ENCODE data around the gene TMEM119.
A peak's percentile ranks its signal among the peaks of the same experiment; 100 is the strongest.
"Not testable (repeated sequence)": the region's sequence is repeated elsewhere in the genome, so short reads cannot be mapped to it uniquely, and the experiment has no call there.

TMEM119 gene

DNA sequence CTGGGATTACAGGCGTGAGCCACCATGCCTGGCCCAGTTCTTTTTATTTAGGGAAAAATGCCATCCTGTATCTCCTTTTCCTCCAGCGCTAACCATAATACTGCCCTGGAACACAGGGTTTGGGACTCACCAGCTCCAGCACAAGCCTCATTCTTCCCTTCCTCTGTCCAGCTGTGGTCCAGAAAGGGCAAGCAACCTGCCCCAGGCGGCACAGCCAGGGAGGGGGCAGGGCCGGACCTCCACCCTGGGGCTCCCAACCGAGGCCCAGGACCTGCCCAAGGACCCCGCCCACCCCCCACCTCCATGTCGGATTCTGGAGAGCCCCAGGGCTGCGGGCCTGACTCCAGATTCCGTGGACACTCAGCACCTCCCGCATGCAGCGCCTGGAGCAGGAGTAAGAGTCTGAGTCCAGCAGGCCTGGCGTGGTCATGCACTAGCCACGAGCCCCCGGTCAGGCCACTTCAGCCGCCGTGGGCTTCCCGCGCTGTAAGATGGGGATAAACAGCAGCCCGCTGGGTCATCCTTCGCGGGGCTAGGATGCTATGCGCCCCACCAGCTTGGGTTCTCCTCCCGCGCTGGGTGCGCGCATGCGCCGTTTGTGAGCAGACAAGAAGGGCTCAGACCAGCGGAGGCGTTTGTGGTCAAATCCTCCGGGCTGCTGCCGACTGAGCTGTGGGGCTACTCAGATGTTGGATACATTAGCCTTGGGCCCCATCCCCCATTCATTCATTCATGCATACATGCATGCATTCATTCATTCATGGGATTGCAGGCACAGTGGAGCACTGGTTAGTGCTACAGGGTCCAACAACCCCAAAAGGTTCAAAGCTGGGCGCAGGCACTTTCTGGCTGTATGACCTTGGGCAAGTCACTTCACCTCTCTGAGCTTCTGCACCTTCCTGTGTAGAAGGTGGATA lies 16.3 kb downstream of the TMEM119 start:
- DNase-seq = no peak

DNA sequence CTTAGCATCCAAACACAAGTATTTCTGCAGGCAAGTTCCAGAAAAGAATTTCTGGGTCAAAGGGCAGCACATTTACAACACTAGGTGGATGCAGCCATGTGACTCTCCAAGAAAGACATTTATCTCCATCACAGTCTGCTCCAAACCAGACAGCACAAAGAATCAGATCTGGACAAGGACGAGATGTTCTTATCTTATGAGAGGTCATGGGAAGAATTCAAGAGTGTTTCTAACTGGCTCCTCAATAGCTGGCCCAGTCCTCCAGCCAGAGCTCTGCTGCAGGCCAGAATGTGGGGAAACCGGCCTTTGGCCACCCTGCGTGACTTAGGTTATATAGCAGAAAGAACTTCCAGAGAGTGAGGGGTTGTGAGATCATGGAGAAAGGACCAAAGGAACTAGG lies 17.4 kb downstream of the TMEM119 start:
- DNase-seq = no peak

- DNase-seq = no peak
These were observed 19.1 kb downstream of the TMEM119 start for GRCh38 chr12:108578813-108579212.

DNA sequence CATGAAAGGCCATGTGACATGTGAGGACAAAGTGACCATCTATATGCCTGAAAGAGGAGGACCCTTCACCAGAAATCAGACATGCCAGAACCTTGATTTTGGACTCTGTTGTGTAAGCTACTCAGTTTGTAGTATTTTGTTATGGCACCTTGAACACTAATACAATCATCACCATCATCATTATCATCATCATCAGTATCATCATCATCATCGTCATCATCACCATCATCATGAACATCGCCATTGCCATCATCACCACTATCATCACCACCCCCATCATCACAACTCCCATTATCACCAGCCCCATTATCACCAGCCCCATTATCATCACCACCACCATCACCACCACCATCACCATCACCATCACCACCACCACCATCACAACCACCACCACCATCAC lies 19.6 kb downstream of the TMEM119 start:
- DNase-seq = no peak

DNA sequence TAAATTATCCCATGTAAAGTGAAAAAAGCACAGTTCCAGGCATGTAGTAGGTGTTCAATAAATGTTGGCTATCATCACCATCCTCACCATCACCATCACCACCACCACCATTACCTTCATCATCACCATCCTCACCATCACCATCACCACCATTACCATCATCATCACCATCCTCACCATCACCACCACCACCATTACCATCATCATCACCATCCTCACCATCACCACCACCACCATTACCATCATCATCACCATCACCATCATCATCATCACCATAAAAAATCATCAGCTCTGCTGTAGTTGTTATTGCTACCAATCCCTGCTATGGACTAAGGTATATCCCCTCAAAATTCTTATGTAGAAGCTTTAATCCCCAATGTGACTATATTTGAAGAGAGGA lies 20.4 kb downstream of the TMEM119 start:
- DNase-seq = no peak

DNA sequence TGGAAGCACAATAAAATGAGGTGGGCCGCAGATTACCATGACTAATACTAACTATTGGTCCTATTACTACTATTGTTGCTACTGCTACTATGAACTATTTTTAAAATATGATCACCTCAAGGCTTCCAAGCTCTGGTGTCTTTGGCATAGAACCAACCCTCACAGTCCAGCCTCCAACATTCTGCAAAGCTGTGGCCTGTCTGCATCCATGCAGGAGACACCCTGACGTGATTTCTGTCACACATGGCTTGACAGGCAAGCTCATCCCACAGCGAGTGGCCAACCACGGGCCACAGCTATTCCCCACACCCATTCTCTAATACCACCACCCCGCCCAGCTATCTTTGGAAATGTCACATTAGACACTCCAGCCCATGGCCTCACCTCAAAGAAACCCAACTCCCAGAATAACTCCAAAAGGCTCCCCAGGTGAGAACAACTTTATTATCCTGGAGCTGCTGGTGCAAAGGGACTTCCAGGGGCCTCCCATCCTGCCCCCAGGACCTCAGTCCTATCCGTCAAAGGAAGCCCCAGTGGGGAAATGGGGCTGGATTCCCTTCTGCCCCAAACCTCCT lies 21.1 kb downstream of the TMEM119 start:
- no peak for DNase-seq

DNA sequence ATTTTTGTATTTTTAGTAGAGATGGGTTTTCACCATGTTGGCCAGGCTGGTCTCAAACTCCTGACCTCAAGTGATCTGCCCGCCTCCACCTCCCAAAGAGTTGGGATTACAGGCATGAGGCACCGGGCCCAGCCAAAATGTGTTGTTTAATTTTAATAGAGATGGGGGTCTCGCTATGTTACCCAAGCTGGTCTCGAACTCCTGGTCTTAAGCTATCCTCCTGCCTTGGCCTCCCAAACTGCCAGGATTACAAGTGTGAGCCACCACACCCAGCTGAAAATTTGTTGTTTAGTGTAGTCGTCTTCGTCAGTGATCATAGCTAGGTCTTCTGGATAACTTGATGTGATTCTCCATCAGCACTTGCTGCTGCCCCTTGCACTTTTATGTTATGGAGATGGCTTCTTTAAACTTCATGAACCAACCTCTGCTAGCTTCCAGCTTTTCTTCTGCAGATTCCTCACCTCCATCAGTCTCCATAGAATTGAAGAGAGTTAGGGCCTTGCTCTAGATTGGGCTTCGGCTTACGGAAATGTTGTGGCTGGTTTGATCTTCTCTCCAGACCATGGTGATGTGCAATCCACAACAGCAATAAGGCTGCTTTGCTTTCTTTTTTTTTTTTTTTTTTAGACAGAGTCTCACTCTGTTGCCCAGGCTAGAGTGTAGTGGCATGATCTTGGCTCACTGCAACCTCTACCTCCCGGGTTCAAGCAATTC lies 22.5 kb downstream of the TMEM119 start:
- DNase-seq = no peak

GRCh38 chr12:108574276-108574675 lies 23.6 kb downstream of the TMEM119 start:
- DNase-seq = not testable (repeated sequence)

DNA sequence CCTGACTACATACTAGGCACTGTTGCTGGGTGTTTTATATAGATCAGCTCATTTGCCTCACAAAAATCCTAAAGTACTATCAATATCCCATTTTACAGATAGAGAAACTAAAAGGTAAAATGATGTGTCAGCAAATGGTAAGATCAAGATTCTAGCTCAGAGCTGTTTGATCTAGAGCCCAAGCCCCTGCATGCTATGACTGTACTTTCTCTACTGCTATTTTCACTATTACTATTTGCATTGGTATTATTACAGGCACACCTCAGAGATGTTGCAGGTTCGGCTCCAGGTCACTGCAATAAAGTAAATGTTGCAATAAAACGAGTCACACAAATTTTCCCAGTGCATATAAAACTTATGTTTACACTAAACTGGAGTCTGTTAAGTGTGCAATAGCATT lies 24.6 kb downstream of the TMEM119 start:
- peak; percentile 83 for DNase-seq

GRCh38 chr12:108572166-108572790 lies 25.6 kb downstream of the TMEM119 start:
- DNase-seq = peak; percentile 28

DNA sequence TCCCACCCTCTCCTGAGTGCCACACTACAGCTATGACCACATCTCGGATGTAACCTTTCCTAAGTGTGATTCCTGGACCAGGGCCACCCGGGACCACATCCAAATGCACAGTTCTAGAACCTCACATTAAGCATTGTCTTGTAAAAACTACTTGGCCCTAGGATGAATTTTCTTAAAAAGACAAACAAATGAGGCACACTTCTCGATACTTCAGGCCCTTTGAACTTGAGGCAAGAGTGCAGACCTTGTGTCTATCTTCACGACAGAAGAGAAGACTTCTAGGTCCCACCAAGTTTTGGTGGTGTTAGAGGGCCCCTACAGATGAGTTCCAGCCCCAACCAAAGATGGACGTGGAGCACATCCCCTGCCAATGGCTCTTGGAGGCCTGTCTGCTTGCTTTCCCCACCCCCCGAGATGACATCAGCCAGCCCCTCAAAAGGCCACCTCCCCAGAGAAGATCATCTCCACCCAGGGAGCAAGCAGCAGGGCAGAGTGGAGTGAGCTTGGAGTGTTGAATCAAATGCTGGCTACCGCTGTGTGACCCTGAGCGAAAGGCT lies 26.2 kb downstream of the TMEM119 start:
- no peak for DNase-seq

- peak; percentile 26 for DNase-seq
These were observed 26.9 kb downstream of the TMEM119 start for GRCh38 chr12:108570743-108571608.

GRCh38 chr12:108568338-108569154 lies 29.3 kb downstream of the TMEM119 start:
- DNase-seq = peak; percentile 92

GRCh38 chr12:108567406-108568337 lies 30.2 kb downstream of the TMEM119 start:
- DNase-seq = no peak

DNA sequence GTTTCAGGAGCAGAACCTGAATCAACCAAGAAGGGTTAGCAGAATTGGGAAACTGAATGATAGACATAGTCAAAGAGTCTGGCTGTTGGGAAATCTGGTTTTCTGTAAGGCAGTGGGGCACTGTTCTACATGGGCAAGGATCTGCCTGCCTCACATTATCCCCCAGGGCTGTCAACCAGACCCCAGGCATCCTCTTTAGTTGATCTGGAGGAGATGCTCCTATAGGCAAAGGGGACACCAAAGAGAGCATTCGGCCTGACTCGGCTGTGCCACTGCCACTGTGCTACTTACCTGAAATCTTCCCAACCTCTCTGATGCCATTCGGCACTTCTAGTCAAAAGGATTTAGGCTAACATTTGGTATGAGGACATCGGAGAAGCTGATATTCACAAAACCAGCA lies 31.4 kb downstream of the TMEM119 start:
- DNase-seq = no peak

- DNase-seq = peak; percentile 66
These were observed 31.9 kb downstream of the TMEM119 start for GRCh38 chr12:108565976-108566375.

- no peak for DNase-seq
These were observed 32.7 kb downstream of the TMEM119 start for GRCh38 chr12:108565146-108565545.

GRCh38 chr12:108564724-108565123 lies 33.2 kb downstream of the TMEM119 start:
- DNase-seq = no peak

DNA sequence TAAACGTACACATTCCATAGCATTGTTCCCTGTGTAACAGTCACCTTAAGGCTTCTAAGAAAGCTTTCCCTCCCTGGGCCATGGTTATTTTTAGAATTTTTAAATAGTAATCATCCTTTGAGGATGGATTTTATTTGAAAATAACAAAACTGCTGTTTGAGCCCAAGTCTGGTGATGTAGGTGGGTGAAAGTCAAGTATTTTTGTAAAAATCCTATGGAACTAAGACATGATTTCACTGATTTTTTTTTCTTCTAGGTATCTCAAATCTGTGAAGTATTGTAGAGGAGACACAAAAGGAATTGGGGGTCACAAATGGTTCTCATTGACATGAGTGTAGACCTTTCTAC lies 34.1 kb downstream of the TMEM119 start:
- DNase-seq = no peak
